ENCODE measurements around the gene ADRA1B. TPM values are rescaled to one million over a fixed set of nuclear protein-coding genes. Genes with fewer than 3 reads are reported as not detected.
"Not testable (repeated sequence)": the region's sequence is repeated elsewhere in the genome, so short reads cannot be mapped to it uniquely, and the experiment has no call there.

Gene ADRA1B
- total RNA-seq, 1 donor: 0.36 TPM

DNA sequence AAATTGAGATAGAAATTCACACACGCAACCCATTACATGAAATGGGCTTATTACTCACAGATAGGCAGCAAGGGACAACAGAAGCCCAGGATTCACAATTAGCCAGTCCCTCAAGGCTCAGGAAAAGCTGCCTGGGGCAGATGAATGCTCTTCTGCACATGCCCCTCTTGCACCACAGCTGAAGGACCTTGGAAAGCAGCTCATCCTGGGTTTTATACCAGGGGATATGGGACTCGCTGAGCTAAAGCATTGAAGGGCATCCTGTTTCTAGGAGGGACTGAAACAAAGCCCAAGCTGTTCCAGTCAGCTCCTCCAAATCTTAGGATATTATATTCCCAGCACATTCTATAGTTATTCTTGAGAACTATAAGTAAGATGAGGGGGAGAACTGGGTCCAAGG, 76.9 kb downstream of the ADRA1B start:
- Histone ChIP-seq H3K36me3 (ENCODE audit: insufficient read depth, low read length) (no peaks in the 10 kb centered on the region), H3K4me2 (ENCODE audit: insufficient read depth, low read length) (no peak overlapping the region), H3K79me2 (ENCODE audit: insufficient read depth, low read length) (no peaks in the 10 kb centered on the region), H2AFZ (ENCODE audit: low read length) (no peak overlapping the region), H3K4me1 (ENCODE audit: insufficient read depth, low read length) (no peaks in the 10 kb centered on the region), H4K20me1 (ENCODE audit: insufficient read depth, low read length) (no peaks in the 10 kb centered on the region), H3K9me3 (ENCODE audit: low read depth, low read length) (peaks cover 4% of the 10 kb centered on the region), H3K27me3 (ENCODE audit: insufficient read depth, low read length) (peaks cover 2% of the 10 kb centered on the region), H3K4me3 (ENCODE audit: insufficient read depth, low read length) (no peak overlapping the region), H3K27ac (ENCODE audit: low read depth, low read length) (no peak overlapping the region)
- no peak for DNase-seq (ENCODE audit: insufficient read length, low spot score, missing footprints)
- no peak for TF ChIP-seq CTCF (IDR thresholded peaks at IDR 0.05; ENCODE audit: extremely low read depth, low read depth, low read length)

DNA sequence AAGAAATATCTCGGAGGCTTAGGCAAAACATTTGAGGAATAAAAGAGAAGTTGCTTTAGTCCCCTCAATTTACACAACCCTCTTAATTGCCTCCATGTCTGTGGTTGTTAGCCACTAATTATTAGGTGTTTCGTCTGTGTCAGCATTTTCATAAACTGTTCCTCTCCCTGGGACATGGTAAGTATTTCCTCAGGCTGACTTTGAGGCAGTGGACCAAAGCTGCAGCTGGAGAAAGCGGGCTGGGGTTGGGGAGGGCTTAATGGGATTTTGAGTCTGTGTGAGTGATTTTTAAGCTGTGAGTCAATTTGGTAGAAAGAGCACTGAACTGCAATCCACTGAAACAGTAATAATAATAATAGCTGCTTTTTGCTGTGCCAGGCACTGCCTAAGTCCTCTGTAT, 79.6 kb downstream of the ADRA1B start:
- Histone ChIP-seq H3K27ac (ENCODE audit: low read depth, low read length) (no peak overlapping the region), H3K9me3 (ENCODE audit: low read depth, low read length) (peaks cover 4% of the 10 kb centered on the region), H3K4me3 (ENCODE audit: insufficient read depth, low read length) (no peak overlapping the region), H2AFZ (ENCODE audit: low read length) (no peak overlapping the region), H3K4me1 (ENCODE audit: insufficient read depth, low read length) (no peaks in the 10 kb centered on the region), H3K27me3 (ENCODE audit: insufficient read depth, low read length) (peaks cover 5% of the 10 kb centered on the region), H3K79me2 (ENCODE audit: insufficient read depth, low read length) (no peaks in the 10 kb centered on the region), H3K36me3 (ENCODE audit: insufficient read depth, low read length) (no peaks in the 10 kb centered on the region), H3K4me2 (ENCODE audit: insufficient read depth, low read length) (no peak overlapping the region), H4K20me1 (ENCODE audit: insufficient read depth, low read length) (no peaks in the 10 kb centered on the region)
- TF ChIP-seq CTCF (IDR thresholded peaks at IDR 0.05; ENCODE audit: extremely low read depth, low read depth, low read length): no peak
- no peak for DNase-seq (ENCODE audit: insufficient read length, low spot score, missing footprints)

DNA sequence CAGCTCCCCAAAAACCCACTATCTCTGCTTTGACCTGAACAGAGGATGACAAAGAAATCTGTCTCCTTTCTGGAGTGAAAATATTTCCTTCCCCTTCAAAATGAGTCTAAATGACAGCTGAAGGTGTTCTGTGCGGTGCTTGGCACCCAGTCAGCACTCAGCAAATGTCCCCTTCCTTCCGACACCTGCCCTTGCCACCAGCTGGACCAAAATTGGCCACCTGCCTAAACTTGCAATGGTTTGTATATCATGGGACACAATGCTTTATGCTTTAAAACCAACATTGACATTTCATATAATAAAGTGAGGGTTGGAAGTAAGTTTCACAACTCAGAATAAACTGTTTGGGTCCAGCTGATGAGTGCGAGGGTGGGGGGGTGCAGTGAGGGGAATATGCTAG, 85.2 kb downstream of the ADRA1B start:
- Histone ChIP-seq H3K4me3 (ENCODE audit: insufficient read depth, low read length) (no peak overlapping the region), H3K27me3 (ENCODE audit: insufficient read depth, low read length) (peaks cover 5% of the 10 kb centered on the region), H3K79me2 (ENCODE audit: insufficient read depth, low read length) (no peaks in the 10 kb centered on the region), H3K27ac (ENCODE audit: low read depth, low read length) (no peak overlapping the region), H3K4me1 (ENCODE audit: insufficient read depth, low read length) (no peaks in the 10 kb centered on the region), H2AFZ (ENCODE audit: low read length) (peak overlapping the region; percentile 1), H4K20me1 (ENCODE audit: insufficient read depth, low read length) (no peaks in the 10 kb centered on the region), H3K4me2 (ENCODE audit: insufficient read depth, low read length) (no peak overlapping the region), H3K9me3 (ENCODE audit: low read depth, low read length) (no peaks in the 10 kb centered on the region), H3K36me3 (ENCODE audit: insufficient read depth, low read length) (no peaks in the 10 kb centered on the region)
- no peak for TF ChIP-seq CTCF (IDR thresholded peaks at IDR 0.05; ENCODE audit: extremely low read depth, low read depth, low read length)
- no peak for DNase-seq (ENCODE audit: insufficient read length, low spot score, missing footprints)

GRCh38 chr5:160007514-160007913, 91.2 kb downstream of the ADRA1B start:
- DNase-seq (ENCODE audit: insufficient read length, low spot score, missing footprints): no peak
- no peak for TF ChIP-seq CTCF (IDR thresholded peaks at IDR 0.05; ENCODE audit: extremely low read depth, low read depth, low read length)
- H4K20me1 ChIP-seq (ENCODE audit: insufficient read depth, low read length): no peaks in the 10 kb centered on the region
- H3K4me3 ChIP-seq (ENCODE audit: insufficient read depth, low read length): no peak overlapping the region
- peaks cover 32% of the 10 kb centered on the region for H3K79me2 ChIP-seq (ENCODE audit: insufficient read depth, low read length)
- H3K4me1 ChIP-seq (ENCODE audit: insufficient read depth, low read length): peaks cover 13% of the 10 kb centered on the region
- H3K27ac ChIP-seq (ENCODE audit: low read depth, low read length): no peak overlapping the region
- peaks cover 4% of the 10 kb centered on the region for H3K36me3 ChIP-seq (ENCODE audit: insufficient read depth, low read length)
- H3K4me2 ChIP-seq (ENCODE audit: insufficient read depth, low read length): no peak overlapping the region
- H3K27me3 ChIP-seq (ENCODE audit: insufficient read depth, low read length): no peaks in the 10 kb centered on the region
- no peak overlapping the region for H2AFZ ChIP-seq (ENCODE audit: low read length)
- no peaks in the 10 kb centered on the region for H3K9me3 ChIP-seq (ENCODE audit: low read depth, low read length)

GRCh38 chr5:160008529-160008876, 92.2 kb downstream of the ADRA1B start:
- H3K36me3 ChIP-seq (ENCODE audit: insufficient read depth, low read length); H4K20me1 ChIP-seq (ENCODE audit: insufficient read depth, low read length); H3K9me3 ChIP-seq (ENCODE audit: low read depth, low read length); H3K4me3 ChIP-seq (ENCODE audit: insufficient read depth, low read length); H3K27me3 ChIP-seq (ENCODE audit: insufficient read depth, low read length); H3K27ac ChIP-seq (ENCODE audit: low read depth, low read length); DNase-seq (ENCODE audit: insufficient read length, low spot score, missing footprints): not testable (repeated sequence)
- Histone ChIP-seq H3K4me2 (ENCODE audit: insufficient read depth, low read length) (peak overlapping the region; percentile 90), H3K4me1 (ENCODE audit: insufficient read depth, low read length) (peaks cover 13% of the 10 kb centered on the region), H2AFZ (ENCODE audit: low read length) (peak overlapping the region; percentile 89), H3K79me2 (ENCODE audit: insufficient read depth, low read length) (peaks cover 32% of the 10 kb centered on the region)

Measured in osteoblast (primary cell).